WTC11 (cell line): ENCODE data around the gene DAAM2. TPM values are rescaled to one million over a fixed set of nuclear protein-coding genes. Genes with fewer than 3 reads are reported as not detected.

Experiments
- ATAC-seq: fragments of 200-7000 bp; cut with Tn5 transposase; 2 replicates; pipeline ENCODE4 v1.10.0; 2021; ENCODE audit warnings: mild to moderate bottlenecking, moderate library complexity
- CTCF ChIA-PET: fragments of 300-600 bp; sonication (Branson Sonifier 250); formaldehyde crosslinking; loops from one replicate; lab custom pipeline; 2021; ENCODE audit warnings: antibody characterized with exemption; lab: Charles Lee
- POLR2A ChIA-PET: fragments of 350-600 bp; sonication (Branson Sonifier 250); formaldehyde crosslinking; loops from one replicate; lab custom pipeline; 2021; ENCODE audit warnings: antibody characterized with exemption; lab: Charles Lee
- DNase-seq: peaks from one replicate; pipeline ENCODE4 v3.0.0; 2021; ENCODE audit warnings: low spot score
- H3K27ac Mint-ChIP-seq: 2 replicates; pipeline ENCODE4 v1.8.0; 2021; ENCODE audit warnings: mixed read lengths
- H3K27me3 Mint-ChIP-seq: 2 replicates; pipeline ENCODE4 v1.8.0; 2021; ENCODE audit warnings: low read depth, mild to moderate bottlenecking, moderate library complexity, mixed read lengths
- H3K36me3 Mint-ChIP-seq: 2 replicates; pipeline ENCODE4 v1.8.0; 2021; ENCODE audit warnings: mixed read lengths
- H3K4me1 Mint-ChIP-seq: 2 replicates; pipeline ENCODE4 v1.8.0; 2022; ENCODE audit warnings: mixed read lengths
- H3K4me3 Mint-ChIP-seq: 2 replicates; pipeline ENCODE4 v1.8.0; 2021; ENCODE audit warnings: mild to moderate bottlenecking, moderate library complexity, mixed read lengths
- H3K9me3 Mint-ChIP-seq: 2 replicates; pipeline ENCODE4 v1.8.0; 2021; ENCODE audit warnings: mixed read lengths
- CBFB ChIP-seq: sonication (generic); formaldehyde crosslinking; IDR thresholded peaks from 2 replicates; pipeline ENCODE4 v1.8.1; 2022; ENCODE audit warnings: mild to moderate bottlenecking, low read depth, missing genetic modification reagents
- CREM ChIP-seq: sonication (generic); formaldehyde crosslinking; IDR thresholded peaks from 2 replicates; pipeline ENCODE4 v1.8.1; 2022; ENCODE audit warnings: mild to moderate bottlenecking, missing genetic modification reagents, moderate library complexity
- EMX1 ChIP-seq: fragments of 250-450 bp; sonication (Bioruptor Pico); IDR thresholded peaks from 2 replicates; pipeline ENCODE4 v1.8.0; 2021; ENCODE audit warnings: mild to moderate bottlenecking
- ESRRA ChIP-seq: sonication (generic); formaldehyde crosslinking; IDR thresholded peaks from 2 replicates; pipeline ENCODE4 v1.8.1; 2022; ENCODE audit warnings: mild to moderate bottlenecking, missing genetic modification reagents, borderline replicate concordance
- FOXK1 ChIP-seq: sonication (generic); formaldehyde crosslinking; IDR thresholded peaks from 2 replicates; pipeline ENCODE4 v1.8.0; 2022; ENCODE audit warnings: mild to moderate bottlenecking, moderate library complexity, missing genetic modification reagents
- NFATC4 ChIP-seq: fragments of 250-450 bp; sonication (Bioruptor Pico); IDR thresholded peaks from 2 replicates; pipeline ENCODE4 v1.9.0; 2021; ENCODE audit warnings: mild to moderate bottlenecking
- NR2C2 ChIP-seq: sonication (generic); formaldehyde crosslinking; IDR thresholded peaks from 2 replicates; pipeline ENCODE4 v1.8.0; 2022; ENCODE audit warnings: mild to moderate bottlenecking, missing genetic modification reagents
- SMAD3 ChIP-seq: sonication (generic); formaldehyde crosslinking; IDR thresholded peaks from 2 replicates; pipeline ENCODE4 v1.8.0; 2022; ENCODE audit warnings: missing genetic modification reagents, mild to moderate bottlenecking, borderline replicate concordance
- ZMAT4 ChIP-seq: fragments of 250-450 bp; sonication (Bioruptor Pico); IDR thresholded peaks from 2 replicates; pipeline ENCODE4 v1.9.0; 2021; ENCODE audit warnings: mild to moderate bottlenecking
- ZNF121 ChIP-seq: sonication (generic); formaldehyde crosslinking; IDR thresholded peaks from 2 replicates; pipeline ENCODE4 v1.8.0; 2023; ENCODE audit warnings: missing genetic modification reagents
- ZNF138 ChIP-seq: sonication (generic); formaldehyde crosslinking; conservative IDR thresholded peaks from 2 replicates; pipeline ENCODE4 v1.8.1; 2022; ENCODE audit warnings: mild to moderate bottlenecking, moderate library complexity, missing genetic modification reagents
- ZNF263 ChIP-seq: sonication (generic); formaldehyde crosslinking; IDR thresholded peaks from 2 replicates; pipeline ENCODE4 v1.8.1; 2022; ENCODE audit warnings: low read depth, mild to moderate bottlenecking, moderate library complexity, missing genetic modification reagents
- total RNA-seq: library from RNA; stranded (reverse); gene quantifications from 3 replicates; pipeline ENCODE4 v1.2.3, GENCODE V29; 2021
- TF ChIP-seq, protein P1 (sequence below): fragments of 250-450 bp; sonication (Bioruptor Pico); conservative IDR thresholded peaks from 2 replicates; pipeline ENCODE4 v1.9.0; 2021; ENCODE audit warnings: mild to moderate bottlenecking
- TF ChIP-seq, protein P2 (sequence below): sonication (generic); formaldehyde crosslinking; IDR thresholded peaks from 2 replicates; pipeline ENCODE4 v1.8.1; 2022; ENCODE audit warnings: low read depth, missing genetic modification reagents, borderline replicate concordance

DAAM2 gene
- total RNA-seq, 1 experiment from 2014 or later: 2.0 TPM

DNA sequence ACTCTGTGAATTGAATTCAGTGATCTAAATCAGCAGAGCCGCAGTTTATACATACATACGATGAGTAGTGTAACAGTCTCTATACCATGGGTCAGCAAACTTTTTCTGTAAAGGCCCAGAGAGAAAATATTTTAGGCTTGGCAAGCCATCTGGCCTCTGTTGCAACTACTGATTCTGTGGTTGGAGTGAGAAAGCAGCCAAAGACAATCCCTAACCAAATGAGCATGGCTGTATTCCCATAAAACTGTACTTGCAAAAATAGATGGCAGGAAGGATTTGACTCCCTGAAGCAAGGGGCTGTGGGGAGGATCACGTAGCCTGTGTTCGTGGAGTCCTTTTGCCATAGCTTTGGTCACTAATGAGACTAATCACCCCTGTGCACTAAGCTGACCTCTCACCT, 160.0 kb downstream of the DAAM2 start:
- Mint-ChIP-seq H3K4me1 (no peaks in the 10 kb centered on the region; the same call in 1 of the 2 replicates), H3K4me3 (no peak overlapping the region), H3K27me3 (peaks cover 4% of the 10 kb centered on the region; the same call in 1 of the 2 replicates), H3K27ac (no peak overlapping the region), H3K9me3 (peaks cover 10% of the 10 kb centered on the region), H3K36me3 (no peaks in the 10 kb centered on the region)
- ATAC-seq (no peak), DNase-seq (no peak)
- ChIA-PET POLR2A (no interaction called here), CTCF (no interaction called here)
- no peak for TF ChIP-seq CREM
- TF ChIP-seq, protein P1, sequence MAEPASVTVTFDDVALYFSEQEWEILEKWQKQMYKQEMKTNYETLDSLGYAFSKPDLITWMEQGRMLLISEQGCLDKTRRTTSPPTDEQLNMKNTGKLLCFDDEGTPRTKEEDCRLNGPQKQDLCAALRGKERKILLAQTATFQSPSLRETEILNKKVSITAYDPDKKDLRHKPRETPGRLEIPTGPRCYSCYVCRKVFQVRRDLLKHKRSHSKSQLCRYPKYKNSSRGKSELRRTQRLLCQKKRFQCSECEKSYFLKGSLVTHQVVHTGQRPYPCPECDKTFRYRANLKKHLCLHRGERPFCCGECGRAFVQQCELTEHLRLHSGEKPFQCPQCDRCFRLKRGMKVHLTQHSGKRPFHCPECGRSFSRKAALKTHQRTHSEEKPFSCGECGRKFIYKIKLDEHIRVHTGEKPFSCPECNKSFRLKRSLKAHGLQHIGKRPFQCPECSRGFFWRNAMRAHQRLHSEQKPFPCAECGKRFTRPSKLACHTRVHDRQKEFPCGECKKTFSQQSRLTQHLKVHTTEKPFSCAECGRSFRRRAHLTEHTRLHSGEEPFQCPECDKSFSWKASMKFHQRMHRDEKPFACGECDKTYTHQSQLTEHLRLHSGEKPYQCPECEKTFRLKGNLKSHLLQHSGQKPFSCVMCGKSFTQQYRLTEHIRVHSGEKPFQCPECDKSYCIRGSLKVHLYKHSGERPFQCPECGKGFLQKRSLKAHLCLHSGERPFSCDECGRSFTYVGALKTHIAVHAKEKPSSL (CRISPR knock-in tag): no peak
- TF ChIP-seq ZMAT4 (CRISPR knock-in tag): no peak
- no peak for TF ChIP-seq ZNF263
- TF ChIP-seq SMAD3 (CRISPR knock-in tag): no peak
- TF ChIP-seq CBFB (CRISPR knock-in tag): no peak
- TF ChIP-seq NR2C2 (CRISPR knock-in tag): no peak
- no peak for TF ChIP-seq FOXK1 (CRISPR knock-in tag)
- no peak for TF ChIP-seq ZNF121
- TF ChIP-seq EMX1: no peak
- TF ChIP-seq ZNF138: no peak
- no peak for TF ChIP-seq NFATC4 (CRISPR knock-in tag)
- no peak for TF ChIP-seq ESRRA (CRISPR knock-in tag)

GRCh38 chr6:39953076-39953618, 161.0 kb downstream of the DAAM2 start:
- Mint-ChIP-seq H3K4me3 (no peak overlapping the region), H3K9me3 (peaks cover 10% of the 10 kb centered on the region), H3K27me3 (peaks cover 4% of the 10 kb centered on the region; the same call in 1 of the 2 replicates), H3K27ac (no peak overlapping the region), H3K4me1 (no peaks in the 10 kb centered on the region; the same call in 1 of the 2 replicates), H3K36me3 (no peaks in the 10 kb centered on the region)
- DNase-seq: no peak
- TF ChIP-seq SMAD3 (CRISPR knock-in tag) (no peak), ZNF121 (no peak), ZNF263 (no peak)
- TF ChIP-seq, protein P2, sequence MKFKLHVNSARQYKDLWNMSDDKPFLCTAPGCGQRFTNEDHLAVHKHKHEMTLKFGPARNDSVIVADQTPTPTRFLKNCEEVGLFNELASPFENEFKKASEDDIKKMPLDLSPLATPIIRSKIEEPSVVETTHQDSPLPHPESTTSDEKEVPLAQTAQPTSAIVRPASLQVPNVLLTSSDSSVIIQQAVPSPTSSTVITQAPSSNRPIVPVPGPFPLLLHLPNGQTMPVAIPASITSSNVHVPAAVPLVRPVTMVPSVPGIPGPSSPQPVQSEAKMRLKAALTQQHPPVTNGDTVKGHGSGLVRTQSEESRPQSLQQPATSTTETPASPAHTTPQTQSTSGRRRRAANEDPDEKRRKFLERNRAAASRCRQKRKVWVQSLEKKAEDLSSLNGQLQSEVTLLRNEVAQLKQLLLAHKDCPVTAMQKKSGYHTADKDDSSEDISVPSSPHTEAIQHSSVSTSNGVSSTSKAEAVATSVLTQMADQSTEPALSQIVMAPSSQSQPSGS (CRISPR knock-in tag): no peak
- ATAC-seq: no peak
- POLR2A ChIA-PET: no interaction called here
- CTCF ChIA-PET: no interaction called here

Other genes starting within 250 kb of the DAAM2 start
- 0.53 to 0.92 TPM (median 0.57 TPM) in 3 replicates for gene KIF6, start 67.0 kb upstream of the DAAM2 start, total RNA-seq
- 17.6 to 20.5 TPM (median 18.5 TPM) in 3 replicates for gene MOCS1, start 142.1 kb downstream of the DAAM2 start, total RNA-seq